K562 (cell line): ENCODE data around the gene DTNB. TPM values are rescaled to one million over a fixed set of nuclear protein-coding genes. Genes with fewer than 3 reads are reported as not detected.
A peak's percentile ranks its signal among the peaks of the same experiment; 100 is the strongest.

ENCODE experiments used
- ARID4B ChIP-seq: sonication (generic); formaldehyde crosslinking; IDR thresholded peaks from 2 replicates; pipeline ENCODE4 v1.8.0; 2022; ENCODE audit warnings: mild to moderate bottlenecking, missing genetic modification reagents
- ATF7 ChIP-seq: fragments of 450-650 bp; IDR thresholded peaks from 2 replicates; pipeline ENCODE4 v1.7.1; 2014; ENCODE audit warnings: mild to moderate bottlenecking, moderate library complexity
- BHLHE40 ChIP-seq: IDR thresholded peaks from 2 replicates; pipeline ENCODE4 v1.6.1; 2011; ENCODE audit warnings: low read length, improper control_type of control experiment
- CTCFL ChIP-seq: IDR thresholded peaks from 2 replicates; pipeline ENCODE4 v1.6.1; 2011; ENCODE audit warnings: borderline replicate concordance, low read depth, mild to moderate bottlenecking, moderate library complexity, low read length; ENCODE audit not compliant: insufficient read depth, poor library complexity, severe bottlenecking
- DPF2 ChIP-seq: fragments of 450-650 bp; IDR thresholded peaks from 2 replicates; pipeline ENCODE4 v1.6.1; 2016
- E2F6 ChIP-seq, 2 experiments: IDR thresholded peaks; 2 replicates each; pipeline ENCODE4 v1.6.1; 2011; ENCODE audit warnings: borderline replicate concordance in 1 of 2, control low read depth in 1 of 2, low read depth in 1 of 2, low read length in 1 of 2, mild to moderate bottlenecking in 1 of 2, mixed read lengths in 1 of 2, moderate library complexity in 1 of 2; ENCODE audit not compliant: insufficient read depth in 1 of 2, insufficient read length in 1 of 2, poor library complexity in 1 of 2, severe bottlenecking in 1 of 2; ENCODE audit errors: extremely low read depth in 1 of 2
- ETV1 ChIP-seq: fragments of 450-650 bp; conservative IDR thresholded peaks from 2 replicates; pipeline ENCODE4 v1.6.1; 2016; ENCODE audit warnings: missing genetic modification characterization, control low read depth, low read depth, missing compliant biosample characterization
- LCOR ChIP-seq: sonication (generic); formaldehyde crosslinking; IDR thresholded peaks from 2 replicates; pipeline ENCODE4 v1.8.0; 2022; ENCODE audit warnings: mild to moderate bottlenecking, missing genetic modification reagents
- MCM5 ChIP-seq: fragments of 450-650 bp; IDR thresholded peaks from 2 replicates; pipeline ENCODE4 v1.6.1; 2016; ENCODE audit warnings: low read depth
- MEF2D ChIP-seq: conservative IDR thresholded peaks from 2 replicates; pipeline ENCODE4 v1.6.1; 2016; ENCODE audit warnings: low read depth, missing genetic modification characterization, missing compliant biosample characterization
- MTA3 ChIP-seq: fragments of 450-650 bp; formaldehyde crosslinking; IDR thresholded peaks from 2 replicates; pipeline ENCODE4 v1.6.1; 2017; ENCODE audit warnings: mild to moderate bottlenecking, borderline replicate concordance
- RBFOX2 ChIP-seq: fragments of 200-400 bp; formaldehyde crosslinking; IDR thresholded peaks from 2 replicates; pipeline ENCODE4 v1.6.1; 2017; ENCODE audit warnings: low read depth, mild to moderate bottlenecking, low read length, moderate library complexity
- TCFL5 ChIP-seq: fragments of 250-450 bp; sonication (Bioruptor Pico); conservative IDR thresholded peaks from 2 replicates; pipeline ENCODE4 v1.6.1; 2021; ENCODE audit warnings: mild to moderate bottlenecking, moderate library complexity, matching md5 sums
- ZBTB33 ChIP-seq: sonication (generic); formaldehyde crosslinking; IDR thresholded peaks from 2 replicates; pipeline ENCODE4 v1.8.1; 2023; ENCODE audit warnings: mild to moderate bottlenecking, missing genetic modification reagents
- ZBTB7A ChIP-seq: IDR thresholded peaks from 2 replicates; pipeline ENCODE4 v1.6.1; 2011; ENCODE audit warnings: low read depth, mild to moderate bottlenecking, low read length, moderate library complexity, borderline replicate concordance; ENCODE audit not compliant: control insufficient read depth
- polyA plus RNA-seq, 8 experiments: library from polyadenylated mRNA; depleted of rRNA in 4 of 8; stranded (reverse) in 5 of 8; unstranded in 3 of 8; fragments of >200 nt; fragmentation: Nextera tagmentation in 2 of 8; fragmentation: Illumina TruSeq in 1 of 8; extraction: Ambion mirVana in 2 of 8; extraction: Trizol in 1 of 8; gene quantifications; 2 replicates each; pipeline versions ENCODE4 v1.2.1 to v1.2.3, GENCODE V29; 2011 to 2014; ENCODE audit warnings: inconsistent platforms in 1 of 8, missing spikeins in 1 of 8
- total RNA-seq, 7 experiments: library from RNA; depleted of rRNA in 6 of 7; stranded (reverse); fragments of >200 nt in 6 of 7; fragmentation: Illumina TruSeq in 2 of 7; extraction: Trizol in 2 of 7; gene quantifications; 2 replicates each; pipeline versions ENCODE4 v1.2.1 to v1.2.3, GENCODE V29; 2011 to 2021; ENCODE audit warnings: low replicate concordance in 1 of 7

Gene DTNB
- total and polyA plus RNA-seq, 9 of the 15 experiments (the other 6 are each of a cell fraction or from before 2014, with no cell fraction given): 0.18 to 2.0 (median 0.77) TPM; not detected in 2

DNA sequence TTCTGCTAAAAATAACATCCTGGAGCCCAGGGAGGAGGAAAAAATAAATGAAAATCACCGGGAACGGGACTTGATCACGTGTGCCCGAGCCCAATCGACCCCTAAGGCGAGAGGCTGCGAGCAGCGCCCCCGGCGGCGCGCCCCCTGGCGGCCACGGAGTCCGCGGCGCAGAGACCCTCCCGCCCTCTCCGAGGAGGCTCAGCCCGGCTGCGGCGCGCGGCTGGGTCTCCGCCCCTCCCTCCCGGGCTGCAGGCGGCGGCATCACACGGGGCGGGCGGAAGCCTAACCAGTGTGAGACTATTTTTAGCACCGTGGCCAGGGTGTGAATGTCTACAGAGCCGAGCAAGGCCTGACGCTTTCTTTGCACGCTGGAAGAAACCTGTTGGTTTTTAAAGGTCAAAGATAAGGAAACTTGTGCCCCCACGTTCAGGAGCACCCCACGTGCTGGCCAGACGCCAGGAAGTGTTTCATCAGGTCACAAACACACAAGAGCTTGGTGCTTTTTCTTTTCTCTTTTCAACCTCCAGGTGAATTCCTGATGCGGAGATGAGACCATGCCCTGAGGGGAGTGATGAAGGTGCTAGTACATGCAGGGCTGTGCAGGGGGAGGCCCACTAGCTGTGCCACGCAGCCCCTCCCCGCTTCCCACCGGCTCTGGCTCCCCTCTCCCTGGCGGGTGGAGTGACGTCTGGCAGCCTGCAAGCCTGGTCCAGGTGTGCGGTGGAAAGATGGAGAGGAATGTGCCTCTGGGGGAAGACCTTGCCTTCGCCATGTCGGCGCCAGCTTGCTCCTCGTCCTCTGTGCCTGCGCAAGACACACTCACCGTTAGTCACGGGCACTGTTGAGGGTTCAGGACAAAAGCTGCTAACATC is 296.4 kb downstream of the DTNB start (continued):
- TF ChIP-seq TCFL5 (CRISPR knock-in tag) (no peak), MEF2D (tag) (peak; percentile 88), ZBTB33 (CRISPR knock-in tag) (0 out of 2 replicates have a peak, but pooled peaks have one; percentile 15), E2F6 (IDR thresholded peaks at IDR 0.05; ENCODE audit: borderline replicate concordance in 1 of 2, extremely low read depth in 1 of 2, insufficient read depth in 1 of 2, insufficient read length in 1 of 2, low read depth in 1 of 2, low read length in 1 of 2, poor library complexity in 1 of 2, severe bottlenecking in 1 of 2) (peak; percentile 57 to 82), LCOR (CRISPR knock-in tag) (0 out of 2 replicates have a peak, but pooled peaks have one; percentile 26), ARID4B (CRISPR knock-in tag) (0 out of 2 replicates have a peak, but pooled peaks have one; percentile 44), DPF2 (0 out of 2 replicates have a peak, but pooled peaks have one; percentile 14), ETV1 (0 out of 2 replicates have a peak, but pooled peaks have one; percentile 19), MTA3 (peak; percentile 21; the same call in 1 of the 2 replicates), RBFOX2 (peak; percentile 51; the same call in 1 of the 2 replicates), CTCFL (peak; percentile 40), BHLHE40 (peak; percentile 28; the same call in 1 of the 2 replicates), MCM5 (no peak), ZBTB7A (peak; percentile 98), ATF7 (peak; percentile 52; the same call in 1 of the 2 replicates)
